CD4-positive, alpha-beta T cell treated with Interleukin-6 at 100 ng/mL for 8 hours (primary cell): ENCODE data around the gene IL2RA.
"Not testable (repeated sequence)": the region's sequence is repeated elsewhere in the genome, so short reads cannot be mapped to it uniquely, and the experiment has no call there.

Experiments used
- DNase-seq: peaks from one replicate; pipeline ENCODE4 v3.0.0-alpha.2; 2020; ENCODE audit warnings: mixed read lengths, low spot score

IL2RA gene

DNA sequence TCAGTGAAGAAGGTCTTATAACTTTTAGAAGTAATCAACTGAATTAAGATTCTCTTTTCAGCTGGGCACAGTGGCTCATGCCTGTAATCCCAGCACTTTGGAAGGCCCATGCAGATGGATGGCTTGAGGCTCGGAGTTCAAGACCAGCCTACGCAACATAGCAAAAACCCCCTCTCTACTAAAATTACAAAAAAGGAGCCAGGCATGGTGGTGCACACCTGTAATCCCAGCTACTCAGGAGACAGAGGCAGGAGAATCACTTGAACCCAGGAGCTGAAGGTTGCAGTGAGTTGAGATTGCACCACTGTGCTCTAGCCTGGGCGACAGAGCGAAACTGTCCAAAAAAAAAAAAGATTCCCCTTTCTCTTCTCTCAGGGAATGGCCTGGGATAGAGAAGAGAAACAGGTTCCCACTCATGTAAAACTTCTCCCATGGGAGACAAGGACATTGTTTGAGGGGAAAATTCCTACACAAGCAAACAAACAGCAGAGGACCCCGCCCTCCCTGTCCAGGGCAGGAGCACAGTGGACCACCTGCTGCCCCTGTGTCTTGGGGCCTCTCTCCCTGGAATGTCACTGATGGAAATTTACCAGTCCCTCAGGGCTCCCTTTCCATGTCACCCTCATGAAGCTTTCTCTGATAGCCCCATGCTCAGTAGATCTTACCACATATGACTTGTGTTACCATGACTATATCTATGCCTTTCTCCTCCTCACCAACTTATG is 5.6 kb downstream of the IL2RA start:
- no peak for DNase-seq

- no peak for DNase-seq
Measured at GRCh38 chr10:6055929-6056328, 6.2 kb downstream of the IL2RA start.

- DNase-seq = no peak
Measured at GRCh38 chr10:6054884-6055283, 7.3 kb downstream of the IL2RA start.

DNA sequence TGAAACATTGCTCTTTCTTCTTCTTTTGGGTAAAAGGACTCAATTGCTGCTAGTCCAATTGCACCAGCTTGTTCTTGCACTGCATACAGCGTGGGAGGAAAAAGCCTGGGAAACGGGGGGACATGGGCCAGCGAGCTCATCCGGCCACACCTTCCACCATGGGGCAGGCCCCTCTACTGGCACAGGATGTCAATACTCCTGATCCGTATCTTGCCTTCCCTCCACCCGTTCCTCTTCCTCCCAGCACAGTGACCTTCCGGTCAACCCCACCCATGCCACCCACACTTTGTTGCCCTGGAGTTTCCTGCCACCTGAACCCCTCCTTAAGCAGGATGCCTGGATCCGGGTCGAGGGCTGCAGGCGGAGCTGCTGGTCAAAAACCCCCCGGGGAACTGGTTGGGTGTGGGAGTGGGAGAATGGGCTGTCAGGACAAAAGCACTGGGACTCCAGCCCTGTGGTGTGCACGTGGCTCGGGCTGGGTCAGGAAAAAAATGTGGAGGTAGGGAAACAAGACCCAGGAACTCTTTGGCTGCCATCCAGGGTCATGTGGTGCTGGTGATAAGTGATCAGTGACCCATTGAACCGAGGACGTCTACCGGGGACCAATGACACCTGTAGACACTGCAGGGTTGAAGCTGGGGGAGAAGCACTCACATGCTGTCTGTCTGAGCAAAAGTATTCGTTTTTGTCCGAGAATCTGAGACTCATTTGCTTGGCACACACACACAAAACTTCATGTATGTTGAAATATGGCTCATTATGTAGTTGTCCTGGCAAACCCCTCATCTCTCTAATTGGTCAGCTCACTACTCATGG is 8.1 kb downstream of the IL2RA start:
- DNase-seq = no peak

DNA sequence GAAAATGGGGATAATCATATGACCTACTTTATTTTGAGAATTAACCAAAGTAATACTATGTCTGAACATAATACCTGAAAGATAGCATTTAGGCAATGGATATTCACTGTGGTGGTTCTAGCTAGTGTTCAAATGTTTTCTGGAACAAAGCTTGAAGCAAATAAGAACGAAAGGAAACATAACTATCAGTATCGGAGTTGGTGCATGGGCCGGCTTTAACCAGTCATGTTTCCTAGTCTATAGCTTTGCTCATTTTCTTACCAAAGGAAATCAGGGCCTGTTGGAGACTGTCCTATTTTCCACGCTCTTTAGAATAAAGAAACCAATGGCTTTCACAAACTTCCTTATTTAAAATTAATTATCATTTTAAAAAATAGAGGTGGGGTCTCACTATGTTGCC is 8.9 kb downstream of the IL2RA start:
- no peak for DNase-seq

DNA sequence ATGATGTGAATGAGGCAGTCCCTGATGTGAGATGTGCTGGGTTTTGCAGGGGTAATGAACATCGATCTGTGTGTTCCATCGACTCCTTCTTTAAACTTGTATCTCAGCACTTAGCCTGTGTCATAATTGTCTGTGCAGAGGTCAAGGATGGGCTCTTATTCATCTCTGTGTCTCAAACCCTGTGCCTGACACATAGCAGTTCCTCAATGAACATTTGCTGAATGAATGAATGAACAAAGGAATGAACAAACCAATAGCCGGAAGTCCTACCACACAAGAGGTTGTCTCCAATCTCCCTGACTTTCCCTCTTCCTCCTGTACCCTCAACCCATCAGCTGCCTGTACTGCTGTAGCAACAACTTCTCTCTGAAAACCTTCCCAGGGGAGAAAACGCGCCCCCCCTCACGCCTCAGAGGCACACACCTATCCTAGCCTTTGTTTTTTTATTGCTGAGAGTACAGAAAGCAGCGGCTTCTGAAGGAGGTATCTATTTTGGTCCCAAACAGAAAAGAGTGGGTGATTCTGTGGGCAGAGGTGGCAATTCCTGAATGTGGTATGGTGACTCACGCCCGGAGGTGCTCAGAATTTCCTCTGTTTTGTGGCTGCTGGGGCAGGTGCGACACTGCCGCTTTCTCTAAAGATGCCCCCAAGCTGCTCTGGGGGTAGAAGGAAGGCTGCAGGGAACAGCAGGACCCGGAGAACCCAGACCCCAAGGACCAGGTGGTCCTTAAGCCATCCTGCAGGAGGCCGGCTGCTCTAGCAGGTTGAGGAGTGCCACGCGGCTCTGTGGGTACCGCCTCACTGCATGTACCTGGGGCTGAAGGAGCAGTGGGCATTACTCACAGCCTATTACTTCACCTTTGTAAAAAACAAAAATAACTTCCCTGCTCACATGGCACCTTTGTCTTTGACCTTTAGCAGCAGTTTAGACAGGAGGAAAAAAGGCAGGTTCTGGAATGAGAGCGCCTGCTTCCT is 9.6 kb downstream of the IL2RA start:
- peak; percentile 76 for DNase-seq

- peak; percentile 88 for DNase-seq
Measured at GRCh38 chr10:6050801-6051445, 11.2 kb downstream of the IL2RA start.

DNA sequence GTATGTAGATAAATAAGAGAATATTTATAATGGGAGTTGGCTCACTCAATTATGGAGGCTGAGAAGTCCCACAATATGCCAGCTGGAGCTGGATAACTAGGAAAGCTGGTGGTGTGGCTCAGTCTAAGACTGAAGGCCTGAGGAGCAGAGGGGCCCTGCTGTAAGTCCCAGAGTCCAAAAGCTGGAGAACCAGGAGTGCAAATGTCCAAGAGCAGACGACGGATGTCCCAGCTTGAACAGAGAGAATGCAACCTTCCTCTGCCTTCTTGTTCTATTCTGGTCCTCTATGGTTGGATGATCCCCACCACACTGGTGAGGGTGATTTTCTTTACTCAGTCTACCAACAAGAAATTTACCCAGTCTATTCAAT is 13.2 kb downstream of the IL2RA start:
- DNase-seq = no peak

GRCh38 chr10:6048281-6049030 is 13.7 kb downstream of the IL2RA start:
- no peak for DNase-seq

DNA sequence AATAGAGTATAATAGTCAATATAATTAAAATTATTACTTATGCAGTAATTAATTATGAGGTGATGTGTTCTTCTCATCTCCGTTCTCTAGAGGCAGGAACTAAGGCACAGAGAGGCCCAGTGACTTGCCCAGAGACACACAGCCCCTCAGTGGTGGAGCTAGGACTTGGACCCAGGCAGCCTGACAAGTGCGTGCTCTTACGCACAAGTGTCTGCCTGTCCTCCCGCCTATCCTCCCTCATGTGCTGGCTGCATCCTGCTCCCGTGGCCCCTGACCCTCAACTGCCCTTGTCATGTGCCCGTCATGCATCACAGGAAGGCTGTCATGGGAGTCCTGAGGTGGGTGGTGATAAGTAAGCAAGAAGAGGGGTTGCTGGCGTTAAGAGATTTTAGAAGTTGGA is 14.3 kb downstream of the IL2RA start:
- DNase-seq = no peak

- DNase-seq = no peak
Measured at GRCh38 chr10:6046773-6047611, 15.2 kb downstream of the IL2RA start.

DNA sequence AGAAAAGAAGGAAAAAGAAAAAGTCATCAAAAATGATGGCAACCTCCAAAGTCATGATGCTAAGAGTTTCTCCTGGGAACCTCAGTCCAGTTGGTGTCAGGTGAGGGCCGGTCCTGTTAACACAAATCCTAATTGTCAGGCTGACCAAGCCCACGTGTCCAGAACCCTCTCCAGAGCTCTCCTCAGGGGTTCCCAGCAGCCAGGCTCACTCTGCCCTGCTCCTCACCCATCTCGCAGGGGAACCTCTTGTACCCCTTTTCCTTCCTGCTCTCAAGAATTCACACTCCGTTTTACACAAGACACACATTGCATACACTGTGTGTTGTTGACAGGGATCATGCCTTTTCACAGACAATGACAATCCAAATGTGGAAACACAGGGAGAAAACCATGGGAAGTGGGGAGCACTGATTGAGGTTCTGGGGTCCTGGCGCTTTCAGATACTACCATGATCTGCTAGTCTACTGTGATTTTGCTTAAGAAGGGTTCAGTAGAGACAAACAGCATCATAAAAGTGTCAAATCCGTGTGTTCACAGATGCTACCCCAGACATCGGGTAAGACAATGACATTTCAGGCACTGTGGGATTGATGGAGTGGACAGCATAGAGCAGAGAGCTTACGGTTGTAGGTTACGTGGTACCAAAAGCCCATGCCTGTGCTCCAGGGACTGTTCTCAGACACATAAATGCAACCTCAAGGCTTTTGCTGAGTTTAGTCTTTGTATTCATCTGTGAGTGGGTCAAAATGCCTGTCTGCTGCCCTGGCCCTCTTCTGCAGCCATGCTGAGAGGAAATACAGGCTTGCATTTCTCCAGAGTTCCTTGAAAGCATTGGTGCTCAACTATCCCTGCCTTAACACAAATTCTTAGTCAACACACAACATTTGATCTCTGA is 16.0 kb downstream of the IL2RA start:
- DNase-seq = no peak

GRCh38 chr10:6045314-6045848 is 16.8 kb downstream of the IL2RA start:
- DNase-seq = no peak

DNA sequence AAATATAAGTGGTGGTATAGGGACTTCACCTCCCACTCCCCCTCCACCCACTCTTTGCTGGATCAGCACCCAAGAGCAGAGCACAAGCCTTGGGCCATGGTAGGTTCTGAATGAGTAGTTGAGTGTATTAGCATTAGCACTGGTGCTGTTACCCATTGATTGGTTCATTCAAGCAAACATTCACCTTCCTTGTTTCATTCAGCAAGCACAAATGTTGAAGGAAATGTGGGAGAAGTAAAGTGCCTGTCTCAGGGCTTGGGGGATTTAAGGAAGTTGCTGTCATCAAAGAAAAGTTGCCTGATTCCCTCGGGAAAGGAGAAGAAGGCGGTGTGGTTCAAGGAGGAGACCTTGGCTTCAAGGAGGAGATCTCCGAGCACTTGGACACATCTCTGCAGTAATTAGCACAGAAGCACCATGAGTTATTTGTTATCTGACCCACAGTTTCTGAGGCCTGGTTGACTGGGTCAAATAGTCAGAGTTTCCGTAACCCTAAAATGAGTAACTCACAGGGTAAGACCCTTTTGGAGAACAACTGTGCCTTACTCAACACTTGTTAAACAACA is 17.3 kb downstream of the IL2RA start:
- DNase-seq = no peak

DNA sequence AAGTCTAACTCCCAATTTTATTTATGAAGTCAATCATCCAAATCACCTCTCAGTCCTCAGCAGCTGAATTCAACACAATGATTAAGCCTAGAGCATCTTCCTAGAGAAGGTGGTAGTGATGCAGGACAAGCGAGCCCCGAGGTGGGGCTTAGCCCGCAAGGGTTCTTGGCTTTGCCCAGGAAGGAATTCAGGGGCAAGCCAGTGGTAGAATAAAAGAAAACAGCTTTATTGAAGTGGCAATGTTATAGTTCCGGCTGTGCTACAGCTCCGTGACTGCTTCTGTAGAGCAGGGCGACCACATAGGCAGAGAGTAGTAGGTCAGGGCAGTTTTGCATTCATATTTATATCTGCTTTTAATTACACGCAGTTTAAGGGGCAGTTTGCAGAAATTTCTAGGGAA is 18.1 kb downstream of the IL2RA start:
- DNase-seq = no peak

DNA sequence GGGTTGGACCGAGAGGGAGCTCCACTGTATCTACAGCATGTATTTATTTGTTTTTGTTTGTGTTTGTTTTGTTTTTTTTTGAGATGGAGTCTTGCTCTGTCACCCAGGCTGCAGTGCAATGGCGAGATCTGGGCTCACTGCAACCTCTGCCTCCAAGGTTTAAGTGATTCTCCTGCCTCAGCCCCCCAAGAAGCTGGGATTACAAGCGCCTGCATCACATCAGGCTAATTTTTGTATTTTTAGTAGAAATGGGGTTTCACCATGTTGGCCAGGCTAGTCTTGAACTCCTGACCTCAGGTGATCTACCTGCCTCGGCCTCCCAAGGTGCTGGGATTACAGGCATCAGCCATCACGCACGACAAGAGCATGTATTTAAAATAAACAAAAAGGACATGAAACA is 18.8 kb downstream of the IL2RA start:
- not testable (repeated sequence) for DNase-seq

- DNase-seq = no peak
Measured at GRCh38 chr10:6040205-6040604, 22.0 kb downstream of the IL2RA start.

- no peak for DNase-seq
Measured at GRCh38 chr10:6039711-6040110, 22.5 kb downstream of the IL2RA start.
